Naive thymus-derived CD4-positive, alpha-beta T cell (primary cell): Measurements from ENCODE around the gene VANGL1. TPM values are rescaled to one million over a fixed set of nuclear protein-coding genes. Genes with fewer than 3 reads are reported as not detected.

Source experiments
- ATAC-seq: fragments of 150-1000 bp; cut with Tn5 transposase; 2 replicates; pipeline ENCODE4 v1.10.0; 2021; ENCODE audit warnings: mild to moderate bottlenecking, moderate library complexity
- CTCF ChIA-PET: fragments of 350-600 bp; sonication (Branson Sonifier 250); formaldehyde crosslinking; loops from one replicate; lab custom pipeline; 2021; ENCODE audit warnings: antibody characterized with exemption; lab: Charles Lee
- POLR2A ChIA-PET: fragments of 350-600 bp; sonication (Branson Sonifier 250); formaldehyde crosslinking; loops from one replicate; lab custom pipeline; 2021; ENCODE audit warnings: antibody characterized with exemption, inconsistent platforms; lab: Charles Lee
- DNase-seq, 9 donors: peaks; one replicate each; pipeline versions ENCODE4 v3.0.0 to v3.0.0-alpha.2; 2020 to 2022; ENCODE audit warnings: mixed read lengths in 1 of 9
- H3K27ac ChIP-seq: one replicate; pipeline ENCODE4 v1.7.0; 2013; ENCODE audit warnings: mild to moderate bottlenecking, low read depth, low read length, moderate library complexity
- H3K27me3 ChIP-seq, 2 donors: one replicate each; pipeline ENCODE4 v1.7.0; 2013; ENCODE audit warnings: low read length in 2 of 2, mild to moderate bottlenecking in 2 of 2, moderate library complexity in 2 of 2; ENCODE audit not compliant: control insufficient read depth in 2 of 2, insufficient read depth in 2 of 2
- H3K36me3 ChIP-seq, 3 experiments: 1 replicate in 2 of 3; 2 replicates in 1 of 3; pipeline ENCODE4 v1.7.0; 2013; ENCODE audit warnings: low read length in 3 of 3, mild to moderate bottlenecking in 3 of 3, moderate library complexity in 1 of 3; ENCODE audit not compliant: insufficient read depth in 3 of 3, control insufficient read depth in 2 of 3
- H3K4me1 ChIP-seq, 2 donors: one replicate each; pipeline ENCODE4 v1.7.0; 2013; ENCODE audit warnings: low read length in 2 of 2, mild to moderate bottlenecking in 2 of 2, moderate library complexity in 1 of 2; ENCODE audit not compliant: control insufficient read depth in 2 of 2, insufficient read depth in 2 of 2
- H3K4me3 ChIP-seq: 2 replicates; pipeline ENCODE4 v1.7.0; 2013; ENCODE audit warnings: mild to moderate bottlenecking, low read length
- H3K9me3 ChIP-seq, 3 experiments: 1 replicate in 2 of 3; 2 replicates in 1 of 3; pipeline ENCODE4 v1.7.0; 2013; ENCODE audit warnings: low read length in 3 of 3; ENCODE audit not compliant: control insufficient read depth in 2 of 3
- H3K27ac Mint-ChIP-seq, 9 donors: one replicate each; pipeline ENCODE4 v1.8.0; 2020 to 2022; ENCODE audit warnings: mixed read lengths in 9 of 9, mild to moderate bottlenecking in 8 of 9, moderate library complexity in 5 of 9, inconsistent platforms in 2 of 9
- H3K27me3 Mint-ChIP-seq, 5 donors: one replicate each; pipeline ENCODE4 v1.8.0; 2021 to 2022; ENCODE audit warnings: mixed read lengths in 5 of 5, mild to moderate bottlenecking in 1 of 5
- H3K36me3 Mint-ChIP-seq, 5 donors: one replicate each; pipeline ENCODE4 v1.8.0; 2020 to 2022; ENCODE audit warnings: mixed read lengths in 5 of 5, mild to moderate bottlenecking in 3 of 5, inconsistent platforms in 1 of 5
- H3K4me1 Mint-ChIP-seq, 7 donors: one replicate each; pipeline ENCODE4 v1.8.0; 2020 to 2022; ENCODE audit warnings: mixed read lengths in 7 of 7, mild to moderate bottlenecking in 3 of 7, inconsistent platforms in 1 of 7
- H3K4me3 Mint-ChIP-seq, 10 donors: one replicate each; pipeline ENCODE4 v1.8.0; 2020 to 2022; ENCODE audit warnings: mild to moderate bottlenecking in 10 of 10, mixed read lengths in 10 of 10, moderate library complexity in 6 of 10, inconsistent platforms in 2 of 10
- H3K9me3 Mint-ChIP-seq, 11 donors: one replicate each; pipeline ENCODE4 v1.8.0; 2020 to 2022; ENCODE audit warnings: mixed read lengths in 11 of 11, mild to moderate bottlenecking in 4 of 11, inconsistent platforms in 1 of 11, moderate library complexity in 1 of 11
- intact Hi-C, 2 donors: fragments of 100-400 bp; cut with micrococcal nuclease; formaldehyde crosslinking; loops; one replicate each; pipeline ENCODE4 v1.15.1; 2023
- polyA plus RNA-seq, 2 donors: library from polyadenylated mRNA; unstranded; fragments of 300-500 nt; fragmentation: Illumina TruSeq; gene quantifications; one replicate each; pipeline ENCODE4 v1.2.3, GENCODE V29; 2021
- total RNA-seq, 6 experiments: library from RNA in 5 of 6; stranded (reverse) in 5 of 6; gene quantifications; 1 replicate in 5 of 6; 2 replicates in 1 of 6; pipeline ENCODE4 v1.2.3 and lab custom pipeline; 2021 to 2026

VANGL1 gene
- total and polyA plus RNA-seq, 7 experiments from 2014 or later = 0.54 to 13.3 (median 1.5) TPM

- Mint-ChIP-seq H3K36me3 (no peaks in the 10 kb centered on the region), H3K27me3 (peaks cover 9 to 33% (median 24%) of the 10 kb centered on the region in 5 donors), H3K4me3 (no peak overlapping the region), H3K9me3 (no peaks in the 10 kb centered on the region), H3K4me1 (no peaks in the 10 kb centered on the region), H3K27ac (no peak overlapping the region)
- Histone ChIP-seq H3K27ac (no peak overlapping the region), H3K4me1 (no peaks in the 10 kb centered on the region), H3K27me3 (no peaks in the 10 kb centered on the region), H3K4me3 (no peak overlapping the region), H3K9me3 (no peaks in the 10 kb centered on the region), H3K36me3 (no peaks in the 10 kb centered on the region)
- ATAC-seq (no peak), DNase-seq (no peak)
- ChIA-PET POLR2A (no interaction called here), CTCF (no interaction called here)
- intact Hi-C loops = loop anchor here in 1 of 2 donors (5.0 kb wide), 1 partner anchor 268 kb away; no protein-coding TSS in a partner anchor
Measured at GRCh38 chr1:115714572-115715141, 72.9 kb downstream of the VANGL1 start.

GRCh38 chr1:115717541-115717940, 75.8 kb downstream of the VANGL1 start:
- POLR2A ChIA-PET = no interaction called here

GRCh38 chr1:115718011-115718754, 76.4 kb downstream of the VANGL1 start:
- POLR2A ChIA-PET = no interaction called here
- no peaks in the 10 kb centered on the region for H3K36me3 ChIP-seq
- no peak overlapping the region for H3K4me3 ChIP-seq
- CTCF ChIA-PET = no interaction called here
- H3K27me3 ChIP-seq = no peaks in the 10 kb centered on the region
- DNase-seq = no peak
- Mint-ChIP-seq H3K27me3 (peaks cover 0 to 14% (median 9%) of the 10 kb centered on the region in 5 donors), H3K36me3 (no peaks in the 10 kb centered on the region), H3K4me3 (no peak overlapping the region), H3K27ac (no peak overlapping the region), H3K4me1 (no peaks in the 10 kb centered on the region), H3K9me3 (no peaks in the 10 kb centered on the region)
- no peak for ATAC-seq
- H3K9me3 ChIP-seq = no peaks in the 10 kb centered on the region
- H3K27ac ChIP-seq = no peak overlapping the region
- intact Hi-C loops = loop anchor here in 1 of 2 donors (5.0 kb wide), 1 partner anchor 264 kb away; no protein-coding TSS in a partner anchor
- H3K4me1 ChIP-seq = no peaks in the 10 kb centered on the region

More at GRCh38 chr1:115717541-115717940, 75.8 kb downstream of the VANGL1 start:
- Histone ChIP-seq H3K4me3 (no peak overlapping the region), H3K36me3 (no peaks in the 10 kb centered on the region), H3K27me3 (no peaks in the 10 kb centered on the region), H3K27ac (no peak overlapping the region), H3K4me1 (no peaks in the 10 kb centered on the region), H3K9me3 (no peaks in the 10 kb centered on the region)
- DNase-seq (peak in 3 of 9 donors; percentile 7 to 14 (median 11)), ATAC-seq (no peak)
- no peak overlapping the region for H3K4me3 Mint-ChIP-seq
- intact Hi-C loops = loop anchor here in 1 of 2 donors (5.0 kb wide), 1 partner anchor 265 kb away; no protein-coding TSS in a partner anchor
- H3K9me3 Mint-ChIP-seq = no peaks in the 10 kb centered on the region
- H3K36me3 Mint-ChIP-seq = no peaks in the 10 kb centered on the region
- CTCF ChIA-PET = interaction anchor here (0.7 kb wide), 1 partner anchor 47 kb away, joined by 3 read pairs; no protein-coding TSS in a partner anchor
- no peak overlapping the region for H3K27ac Mint-ChIP-seq
- H3K4me1 Mint-ChIP-seq = no peaks in the 10 kb centered on the region
- peaks cover 0 to 18% (median 12%) of the 10 kb centered on the region in 5 donors for H3K27me3 Mint-ChIP-seq

- H3K27me3 ChIP-seq = no peaks in the 10 kb centered on the region
- ATAC-seq (no peak), DNase-seq (no peak)
- CTCF ChIA-PET = no interaction called here
- H3K27ac Mint-ChIP-seq = no peak overlapping the region
- no peaks in the 10 kb centered on the region for H3K4me1 ChIP-seq
- no peaks in the 10 kb centered on the region for H3K9me3 Mint-ChIP-seq
- no peak overlapping the region for H3K27ac ChIP-seq
- peaks cover 0 to 18% (median 8%) of the 10 kb centered on the region in 5 donors for H3K27me3 Mint-ChIP-seq
- intact Hi-C loops = loop anchor here in 1 of 2 donors (5.0 kb wide), 1 partner anchor 263 kb away; no protein-coding TSS in a partner anchor
- no peaks in the 10 kb centered on the region for H3K36me3 ChIP-seq
- no peak overlapping the region for H3K4me3 ChIP-seq
- H3K4me3 Mint-ChIP-seq = no peak overlapping the region
- H3K36me3 Mint-ChIP-seq = no peaks in the 10 kb centered on the region
- no peaks in the 10 kb centered on the region for H3K4me1 Mint-ChIP-seq
- H3K9me3 ChIP-seq = no peaks in the 10 kb centered on the region
- POLR2A ChIA-PET = no interaction called here
Measured at GRCh38 chr1:115719285-115719684, 77.5 kb downstream of the VANGL1 start.

GRCh38 chr1:115722221-115722620, 80.5 kb downstream of the VANGL1 start:
- intact Hi-C loops = no loop called here
- no peak for ATAC-seq
- Mint-ChIP-seq H3K27ac (no peak overlapping the region), H3K4me3 (no peak overlapping the region), H3K9me3 (no peaks in the 10 kb centered on the region), H3K27me3 (peaks cover 0 to 12% (median 10%) of the 10 kb centered on the region in 5 donors), H3K36me3 (no peaks in the 10 kb centered on the region), H3K4me1 (no peaks in the 10 kb centered on the region)
- Histone ChIP-seq H3K27ac (no peak overlapping the region), H3K27me3 (no peaks in the 10 kb centered on the region), H3K36me3 (no peaks in the 10 kb centered on the region), H3K9me3 (no peaks in the 10 kb centered on the region), H3K4me1 (no peaks in the 10 kb centered on the region), H3K4me3 (no peak overlapping the region)
- no peak for DNase-seq
- POLR2A ChIA-PET = no interaction called here
- CTCF ChIA-PET = no interaction called here

- ChIA-PET CTCF (no interaction called here), POLR2A (no interaction called here)
- DNase-seq (no peak), ATAC-seq (no peak)
- Histone ChIP-seq H3K27ac (no peak overlapping the region), H3K27me3 (no peaks in the 10 kb centered on the region), H3K9me3 (no peaks in the 10 kb centered on the region), H3K4me1 (no peaks in the 10 kb centered on the region), H3K36me3 (no peaks in the 10 kb centered on the region), H3K4me3 (no peak overlapping the region)
- H3K4me3 Mint-ChIP-seq = no peak overlapping the region
- peaks cover 0 to 10% (median 6%) of the 10 kb centered on the region in 5 donors for H3K27me3 Mint-ChIP-seq
- no peaks in the 10 kb centered on the region for H3K9me3 Mint-ChIP-seq
- no peak overlapping the region for H3K27ac Mint-ChIP-seq
- H3K4me1 Mint-ChIP-seq = no peaks in the 10 kb centered on the region
- no peaks in the 10 kb centered on the region for H3K36me3 Mint-ChIP-seq
- intact Hi-C loops = no loop called here
Measured at GRCh38 chr1:115723756-115724155, 82.0 kb downstream of the VANGL1 start.
